Right hindlimb (tissue), 1 donor: Measurements from ENCODE around the gene IBA57.

ENCODE experiments used
- DNase-seq: peaks from one replicate; pipeline ENCODE4 v3.0.0-alpha.2; 2018

Gene IBA57

GRCh38 chr1:228156941-228157728, 8.5 kb upstream of the IBA57 start:
- DNase-seq: no peak

GRCh38 chr1:228157729-228158126, 7.9 kb upstream of the IBA57 start:
- DNase-seq: no peak

GRCh38 chr1:228158151-228159007, 7.2 kb upstream of the IBA57 start:
- no peak for DNase-seq

- no peak for DNase-seq
Observed at GRCh38 chr1:228159008-228159665, 6.5 kb upstream of the IBA57 start.

- DNase-seq: no peak
Observed at GRCh38 chr1:228160201-228160761, 5.3 kb upstream of the IBA57 start.

GRCh38 chr1:228161362-228161761, 4.2 kb upstream of the IBA57 start:
- no peak for DNase-seq

- no peak for DNase-seq
Observed at GRCh38 chr1:228161866-228162265, 3.7 kb upstream of the IBA57 start.

GRCh38 chr1:228162286-228163006, 3.2 kb upstream of the IBA57 start:
- peak; percentile 67 for DNase-seq

GRCh38 chr1:228163007-228163753, 2.4 kb upstream of the IBA57 start:
- DNase-seq: peak; percentile 62

GRCh38 chr1:228163776-228164519, 1.7 kb upstream of the IBA57 start:
- no peak for DNase-seq

GRCh38 chr1:228164561-228165371, 838 bp upstream of the IBA57 start:
- DNase-seq: no peak

GRCh38 chr1:228166170-228166936, 749 bp downstream of the IBA57 start:
- peak; percentile 78 for DNase-seq

- no peak for DNase-seq
Observed at GRCh38 chr1:228168563-228169270, 3.1 kb downstream of the IBA57 start.

- no peak for DNase-seq
Observed at GRCh38 chr1:228169345-228169744, 3.7 kb downstream of the IBA57 start.

- no peak for DNase-seq
Observed at GRCh38 chr1:228170666-228171065, 5.1 kb downstream of the IBA57 start.

- no peak for DNase-seq
Observed at GRCh38 chr1:228171221-228171891, 5.8 kb downstream of the IBA57 start.

- no peak for DNase-seq
Observed at GRCh38 chr1:228172591-228173527, 7.3 kb downstream of the IBA57 start.
